Right atrium auricular region (tissue), 2 donors: ENCODE data around the gene TAP1. TPM values are rescaled to one million over a fixed set of nuclear protein-coding genes. Genes with fewer than 3 reads are reported as not detected.
"Not testable (repeated sequence)": the region's sequence is repeated elsewhere in the genome, so short reads cannot be mapped to it uniquely, and the experiment has no call there.

Experiments used
- DNase-seq: peaks from one replicate; pipeline ENCODE4 v3.0.0-alpha.2; 2019; ENCODE audit warnings: low spot score
- H3K27ac ChIP-seq, 2 donors: fragments of 200-600 bp; sonication (generic); 1 replicate in 1 of 2; 2 replicates in 1 of 2; pipeline ENCODE4 v1.5.1; 2016 to 2019
- H3K27me3 ChIP-seq, 2 donors: fragments of 200-600 bp; sonication (generic); one replicate each; pipeline versions ENCODE4 v1.5.1 to v1.6.0; 2017 to 2019
- H3K36me3 ChIP-seq: fragments of 200-600 bp; sonication (generic); one replicate; pipeline ENCODE4 v1.5.1; 2016
- H3K4me1 ChIP-seq, 2 donors: fragments of 200-600 bp; sonication (generic); one replicate each; pipeline versions ENCODE4 v1.5.1 to v1.6.0; 2017 to 2019
- H3K4me3 ChIP-seq, 2 donors: fragments of 200-600 bp; sonication (generic); 1 replicate in 1 of 2; 2 replicates in 1 of 2; pipeline ENCODE4 v1.5.1; 2017 to 2019; ENCODE audit warnings: mild to moderate bottlenecking in 1 of 2, moderate library complexity in 1 of 2
- H3K9me3 ChIP-seq, 2 donors: fragments of 200-600 bp; sonication (generic); one replicate each; pipeline ENCODE4 v1.5.1; 2019
- total RNA-seq, 2 donors: library from RNA; depleted of rRNA; stranded (reverse); fragments of >200 nt; gene quantifications; one replicate each; pipeline ENCODE4 v1.1.0, GENCODE V29; 2016
- TF ChIP-seq, protein P1 (sequence below), 2 donors: fragments of 200-600 bp; sonication (generic); IDR thresholded peaks; one replicate each; pipeline ENCODE4 v1.5.1; 2019; ENCODE audit warnings: antibody characterized with exemption in 2 of 2

TAP1 gene
- total RNA-seq, 2 donors from 2014 or later, result 11.9 to 26.5 TPM

GRCh38 chr6:32815996-32816395, 37.5 kb downstream of the TAP1 start:
- H3K4me1 ChIP-seq, result no peaks in the 10 kb centered on the region
- H3K27ac ChIP-seq, result no peak overlapping the region
- no peaks in the 10 kb centered on the region for H3K9me3 ChIP-seq

GRCh38 chr6:32815115-32815514, 38.4 kb downstream of the TAP1 start:
- Histone ChIP-seq H3K36me3 (no peaks in the 10 kb centered on the region), H3K27ac (no peak overlapping the region), H3K9me3 (no peaks in the 10 kb centered on the region), H3K4me1 (no peaks in the 10 kb centered on the region), H3K27me3 (no peaks in the 10 kb centered on the region), H3K4me3 (no peak overlapping the region)
- TF ChIP-seq, protein P1, sequence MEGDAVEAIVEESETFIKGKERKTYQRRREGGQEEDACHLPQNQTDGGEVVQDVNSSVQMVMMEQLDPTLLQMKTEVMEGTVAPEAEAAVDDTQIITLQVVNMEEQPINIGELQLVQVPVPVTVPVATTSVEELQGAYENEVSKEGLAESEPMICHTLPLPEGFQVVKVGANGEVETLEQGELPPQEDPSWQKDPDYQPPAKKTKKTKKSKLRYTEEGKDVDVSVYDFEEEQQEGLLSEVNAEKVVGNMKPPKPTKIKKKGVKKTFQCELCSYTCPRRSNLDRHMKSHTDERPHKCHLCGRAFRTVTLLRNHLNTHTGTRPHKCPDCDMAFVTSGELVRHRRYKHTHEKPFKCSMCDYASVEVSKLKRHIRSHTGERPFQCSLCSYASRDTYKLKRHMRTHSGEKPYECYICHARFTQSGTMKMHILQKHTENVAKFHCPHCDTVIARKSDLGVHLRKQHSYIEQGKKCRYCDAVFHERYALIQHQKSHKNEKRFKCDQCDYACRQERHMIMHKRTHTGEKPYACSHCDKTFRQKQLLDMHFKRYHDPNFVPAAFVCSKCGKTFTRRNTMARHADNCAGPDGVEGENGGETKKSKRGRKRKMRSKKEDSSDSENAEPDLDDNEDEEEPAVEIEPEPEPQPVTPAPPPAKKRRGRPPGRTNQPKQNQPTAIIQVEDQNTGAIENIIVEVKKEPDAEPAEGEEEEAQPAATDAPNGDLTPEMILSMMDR (IDR thresholded peaks at IDR 0.05), result no peak
- DNase-seq, result no peak

More at GRCh38 chr6:32815996-32816395, 37.5 kb downstream of the TAP1 start:
- no peak overlapping the region for H3K4me3 ChIP-seq
- no peak for DNase-seq
- H3K36me3 ChIP-seq, result no peaks in the 10 kb centered on the region
- H3K27me3 ChIP-seq, result no peaks in the 10 kb centered on the region
- TF ChIP-seq, protein P1 (IDR thresholded peaks at IDR 0.05), result no peak

DNA sequence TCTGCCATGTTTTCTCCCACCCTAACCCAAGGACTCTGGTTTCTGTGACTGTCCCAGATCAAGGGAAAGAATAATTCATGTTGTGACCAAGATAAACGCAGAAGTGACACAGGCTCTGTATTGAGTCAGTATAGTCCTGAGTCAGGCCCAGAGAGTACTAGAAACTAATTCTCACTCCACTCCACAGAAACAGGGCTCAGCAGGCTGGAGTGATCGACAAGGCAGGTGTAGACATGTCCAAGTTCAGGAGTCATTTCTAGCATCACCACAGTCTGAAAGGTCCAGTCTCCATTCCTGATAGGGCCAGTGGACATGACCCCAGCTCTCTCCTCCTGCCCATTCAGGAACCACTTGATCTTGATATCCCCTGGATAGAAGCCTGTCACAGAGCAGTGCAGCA, 39.4 kb downstream of the TAP1 start:
- no peak overlapping the region for H3K4me3 ChIP-seq
- no peaks in the 10 kb centered on the region for H3K27me3 ChIP-seq
- no peaks in the 10 kb centered on the region for H3K9me3 ChIP-seq
- TF ChIP-seq, protein P1 (IDR thresholded peaks at IDR 0.05), result no peak
- no peak for DNase-seq
- H3K27ac ChIP-seq, result no peak overlapping the region
- H3K4me1 ChIP-seq, result no peaks in the 10 kb centered on the region
- no peaks in the 10 kb centered on the region for H3K36me3 ChIP-seq

- no peaks in the 10 kb centered on the region for H3K4me1 ChIP-seq
- H3K4me3 ChIP-seq, result no peak overlapping the region
- DNase-seq, result no peak
- no peaks in the 10 kb centered on the region for H3K36me3 ChIP-seq
- H3K9me3 ChIP-seq, result no peaks in the 10 kb centered on the region
- H3K27ac ChIP-seq, result no peak overlapping the region
- no peaks in the 10 kb centered on the region for H3K27me3 ChIP-seq
- TF ChIP-seq, protein P1 (IDR thresholded peaks at IDR 0.05), result no peak
Measured at GRCh38 chr6:32809171-32809570, 44.3 kb downstream of the TAP1 start.

DNA sequence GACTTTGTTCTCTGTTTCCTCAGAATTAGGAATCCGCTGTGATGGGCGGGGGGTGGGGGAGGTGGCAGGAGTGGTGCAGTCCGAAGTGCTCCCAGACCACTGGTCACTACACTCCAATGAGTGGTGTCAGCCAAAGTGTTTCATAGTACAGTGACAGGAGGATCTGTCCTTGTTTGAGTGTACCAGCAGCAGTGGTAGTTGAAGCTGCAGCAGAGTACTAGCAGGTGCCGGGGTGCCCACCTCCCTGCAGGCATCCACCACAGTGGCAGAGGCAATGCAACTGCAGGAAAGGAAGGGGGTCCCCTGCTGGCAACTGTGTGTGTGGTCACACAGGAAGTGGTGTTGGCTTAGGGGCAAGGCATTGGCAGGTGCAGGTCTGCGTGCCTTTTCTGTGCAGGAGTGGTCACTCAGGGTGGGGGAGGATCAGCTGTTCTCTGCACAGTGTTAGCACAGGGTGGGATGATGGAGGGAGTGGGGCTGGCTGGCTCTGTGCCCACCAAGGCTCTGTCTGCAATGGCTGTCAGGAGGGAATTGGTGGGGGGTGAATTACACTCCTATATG, 46.4 kb downstream of the TAP1 start:
- Histone ChIP-seq H3K4me3 (no peak overlapping the region), H3K27me3 (no peaks in the 10 kb centered on the region), H3K9me3 (no peaks in the 10 kb centered on the region), H3K4me1 (no peaks in the 10 kb centered on the region), H3K36me3 (no peaks in the 10 kb centered on the region), H3K27ac (no peak overlapping the region)
- TF ChIP-seq, protein P1 (IDR thresholded peaks at IDR 0.05), result no peak
- DNase-seq, result no peak

GRCh38 chr6:32805404-32805803, 48.1 kb downstream of the TAP1 start:
- not testable (repeated sequence) for H3K4me3 ChIP-seq, H3K27ac ChIP-seq, DNase-seq, H3K9me3 ChIP-seq, H3K27me3 ChIP-seq, H3K4me1 ChIP-seq, H3K36me3 ChIP-seq
